HG02623 (cell line): Measurements from ENCODE around the gene PEX19.

ENCODE experiments used
- ATAC-seq: cut with Tn5 transposase; IDR thresholded peaks from one replicate; pipeline ENCODE4 v1.9.1; 2021; ENCODE audit warnings: moderate library complexity; ENCODE audit not compliant: unreplicated experiment

PEX19 gene

DNA sequence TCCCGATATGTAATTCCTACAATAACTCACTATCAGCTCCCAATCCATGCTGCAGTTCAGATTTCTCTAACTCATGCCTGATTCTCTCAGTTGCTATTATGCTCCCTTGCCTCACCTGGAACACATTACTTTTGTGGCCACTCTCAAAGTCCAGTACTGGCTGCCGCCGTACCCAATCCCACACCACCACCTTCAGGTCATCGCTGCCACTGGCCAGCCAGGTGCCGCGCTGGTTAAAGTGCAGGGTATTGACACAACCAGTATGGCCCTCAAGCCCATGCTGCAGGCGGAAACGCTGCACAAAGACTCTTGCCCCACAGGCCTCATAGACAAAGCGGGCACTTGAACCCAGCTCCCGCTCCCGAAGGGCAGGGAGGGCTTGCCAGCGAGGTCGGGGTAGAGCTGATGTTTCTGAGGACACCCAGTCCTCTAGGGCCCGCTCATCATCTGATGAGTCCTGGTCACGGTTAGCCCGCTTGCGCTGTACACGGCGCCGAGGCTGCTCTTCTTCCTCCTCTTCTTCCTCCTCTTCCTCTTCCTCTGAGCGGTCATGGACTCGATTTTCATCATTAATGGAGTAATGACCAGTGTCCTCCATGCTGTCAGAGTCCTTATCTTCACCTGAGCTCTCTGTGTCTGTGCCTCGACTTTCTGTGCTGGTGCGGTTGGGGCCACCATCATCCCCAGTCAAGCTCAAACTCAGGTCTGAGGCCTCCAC, 45.2 kb downstream of the PEX19 start:
- ATAC-seq, result no peak

DNA sequence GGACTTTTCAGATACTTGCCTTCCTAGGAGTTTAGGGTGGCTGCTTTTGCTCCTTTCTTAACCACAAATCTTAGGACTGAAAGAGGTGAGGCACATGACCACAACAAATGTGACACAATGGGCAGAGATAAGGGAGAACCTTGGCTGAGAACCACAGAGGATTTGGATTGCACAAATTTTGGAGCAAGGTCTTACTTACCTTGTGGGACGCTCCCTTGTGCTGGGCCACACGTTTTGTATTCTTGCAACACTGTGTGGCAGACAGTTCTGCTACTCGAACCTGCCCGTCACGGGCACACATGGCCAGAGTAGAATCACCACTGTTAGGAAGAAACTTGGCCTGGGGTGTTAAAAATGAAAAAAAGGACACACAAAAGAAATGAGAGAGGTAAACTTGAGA, 46.5 kb downstream of the PEX19 start:
- no peak for ATAC-seq

DNA sequence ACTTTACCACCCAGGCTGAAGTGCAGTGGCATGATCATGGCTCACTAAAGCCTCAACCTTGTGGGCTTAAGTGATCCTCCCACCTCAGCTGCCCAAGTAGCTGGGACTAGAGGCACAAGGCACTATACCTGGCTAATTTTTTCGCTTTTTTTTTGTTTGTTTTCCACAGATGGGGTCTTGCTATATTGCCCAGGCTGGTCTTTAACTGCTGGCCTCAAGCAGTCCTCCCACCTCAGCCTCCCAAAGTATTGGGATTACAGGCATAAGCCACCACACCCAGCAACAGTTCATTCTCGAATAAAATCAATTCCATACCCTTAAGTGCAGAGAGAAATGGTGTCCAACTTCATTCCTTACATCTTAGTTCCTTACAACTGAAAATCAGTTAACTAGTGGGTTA, 47.4 kb downstream of the PEX19 start:
- ATAC-seq, result no peak

DNA sequence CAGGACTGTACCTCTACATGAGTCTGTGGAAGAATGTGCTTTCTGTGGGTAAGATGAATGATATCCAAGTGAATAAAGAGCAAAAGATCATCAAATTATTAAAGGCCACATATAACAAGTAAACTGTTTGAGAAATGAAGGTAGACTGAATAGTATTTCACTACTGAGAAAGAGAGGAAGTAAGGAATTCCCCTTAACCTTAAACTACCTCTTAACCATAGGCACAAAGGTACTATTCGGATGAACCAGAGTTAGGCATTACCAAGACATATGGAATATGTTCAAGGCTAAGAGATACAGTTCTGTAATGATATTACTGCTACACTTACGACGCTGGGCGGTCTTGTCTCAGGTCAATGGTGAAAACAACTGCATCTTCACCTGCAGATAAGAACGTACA, 48.1 kb downstream of the PEX19 start:
- no peak for ATAC-seq

DNA sequence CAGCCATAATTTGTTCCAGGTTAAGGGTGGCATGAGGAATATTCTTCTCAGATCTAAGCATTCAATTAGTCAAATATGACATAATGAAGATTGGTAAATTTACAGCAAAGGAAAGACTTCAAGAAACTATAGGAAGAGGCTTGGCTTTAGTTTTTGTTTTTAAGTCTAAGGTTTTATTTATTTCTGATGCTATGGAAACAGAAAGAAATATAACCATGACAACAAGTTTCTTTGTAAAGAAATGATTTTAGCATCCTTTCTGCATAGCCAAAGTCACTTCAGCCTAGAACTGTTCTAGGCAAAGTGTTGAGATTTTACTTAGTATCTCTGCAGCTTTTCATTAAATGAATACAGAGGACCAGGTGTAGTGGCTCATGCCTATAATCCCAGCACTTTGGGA, 52.0 kb downstream of the PEX19 start:
- no peak for ATAC-seq

DNA sequence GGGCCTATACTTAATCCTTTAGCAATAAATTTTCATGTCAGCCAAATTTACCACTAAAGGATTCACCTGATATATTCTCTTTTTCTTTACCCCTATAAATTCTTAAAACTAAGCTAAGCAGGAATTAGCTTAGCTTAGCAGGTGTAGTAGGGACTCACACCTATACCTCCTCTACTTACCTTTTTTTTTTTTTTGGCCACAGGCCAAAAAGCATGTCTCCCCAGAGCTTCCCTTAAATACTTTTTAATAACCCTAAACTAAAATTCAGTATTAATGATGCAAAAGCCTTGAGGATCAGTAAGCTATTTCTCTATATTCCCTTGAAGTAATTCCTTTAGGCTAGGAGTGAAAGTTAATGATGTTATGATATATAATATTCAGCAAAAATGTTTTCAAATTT, 56.5 kb downstream of the PEX19 start:
- no peak for ATAC-seq

DNA sequence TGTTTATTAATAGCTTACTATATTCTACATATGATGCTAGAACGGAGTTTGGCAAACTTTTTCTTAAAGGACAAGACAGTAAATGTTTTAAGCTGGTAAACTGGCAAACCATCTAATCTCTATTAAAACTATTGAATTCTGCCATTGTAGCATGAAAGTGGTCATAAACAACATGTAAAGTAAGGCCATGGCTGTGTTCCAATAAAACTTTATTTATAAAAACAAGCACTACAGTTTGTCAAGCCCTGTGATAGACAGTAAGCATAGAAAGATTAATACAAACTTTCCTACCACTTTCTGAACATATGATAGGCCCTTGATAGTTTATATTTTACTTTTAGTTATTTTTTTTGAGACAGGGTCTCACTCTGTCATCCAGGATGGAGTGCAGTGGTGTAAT, 57.4 kb downstream of the PEX19 start:
- ATAC-seq, result no peak

DNA sequence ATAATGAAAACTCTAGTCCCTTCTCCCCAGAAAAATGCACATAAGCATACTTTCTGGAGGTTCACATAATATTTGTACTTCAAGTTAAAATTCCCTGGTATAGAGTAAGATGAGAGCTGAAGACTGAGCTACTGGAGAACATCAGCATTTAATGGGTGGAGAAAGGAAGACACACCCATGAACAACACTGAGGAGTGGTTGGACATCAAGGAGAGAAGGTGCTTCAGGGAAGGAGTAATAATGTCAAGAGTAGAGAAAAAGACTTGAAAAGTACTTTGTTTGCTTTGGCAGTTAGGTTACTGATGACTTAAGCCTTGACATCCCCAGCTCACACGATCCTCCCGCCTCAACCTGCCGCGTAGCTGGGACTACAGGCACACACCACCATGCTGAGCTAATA, 57.9 kb downstream of the PEX19 start:
- no peak for ATAC-seq
